Measurements from ENCODE around the gene KRT79. TPM values are rescaled to one million over a fixed set of nuclear protein-coding genes. Genes with fewer than 3 reads are reported as not detected.

KRT79 gene
- total RNA-seq, 1 donor from 2014 or later: 0.10 TPM

DNA sequence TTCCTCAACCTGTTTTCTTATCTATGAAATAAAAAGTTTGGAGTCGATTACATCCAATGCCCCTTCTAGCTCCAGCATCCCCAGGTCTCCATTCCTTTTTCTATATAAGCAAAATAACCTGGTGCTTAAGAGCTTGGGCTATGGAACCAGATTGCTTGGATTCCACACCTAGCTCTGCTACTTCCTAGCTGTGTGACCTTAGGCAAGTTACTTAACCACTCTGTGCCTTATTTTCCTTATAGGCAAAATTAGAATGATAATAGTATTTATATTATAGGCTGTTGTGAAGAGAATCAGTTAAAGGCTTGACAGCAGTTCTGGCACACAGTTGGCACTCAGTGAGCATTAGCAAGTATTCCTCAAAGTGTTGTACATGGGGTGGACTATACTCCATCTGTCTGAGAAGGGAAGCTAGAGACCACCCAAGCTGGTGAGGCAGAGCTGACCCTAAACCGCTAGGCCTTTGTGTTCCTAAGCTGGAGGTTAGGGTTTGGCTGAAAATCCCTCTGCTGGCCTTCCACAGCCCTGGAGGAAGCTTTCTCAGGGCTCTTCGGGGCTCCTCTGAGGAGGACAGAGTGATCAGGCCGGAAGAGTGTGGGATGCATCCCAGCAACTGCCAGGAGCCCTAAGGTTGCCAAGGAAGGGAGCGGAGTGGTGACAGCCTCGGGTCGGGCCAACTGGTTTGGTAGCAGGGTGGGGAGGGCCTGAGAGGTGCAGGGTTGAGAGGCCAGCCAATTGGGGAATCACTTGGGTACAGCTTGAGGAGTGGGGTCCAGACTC is 14.2 kb downstream of the KRT79 start:
- Mint-ChIP-seq H3K4me1 (ENCODE audit: low read depth) (peaks cover 18% of the 10 kb centered on the region), H3K27me3 (ENCODE audit: low read depth) (peaks cover 15% of the 10 kb centered on the region), H3K4me3 (ENCODE audit: unreplicated experiment) (no peak overlapping the region), H3K27ac (ENCODE audit: unreplicated experiment) (no peak overlapping the region), H3K9me3 (ENCODE audit: low read depth) (no peaks in the 10 kb centered on the region), H3K36me3 (ENCODE audit: low read depth) (no peaks in the 10 kb centered on the region)
- no peak for DNase-seq (ENCODE audit: low spot score)
- TF ChIP-seq, protein P1, sequence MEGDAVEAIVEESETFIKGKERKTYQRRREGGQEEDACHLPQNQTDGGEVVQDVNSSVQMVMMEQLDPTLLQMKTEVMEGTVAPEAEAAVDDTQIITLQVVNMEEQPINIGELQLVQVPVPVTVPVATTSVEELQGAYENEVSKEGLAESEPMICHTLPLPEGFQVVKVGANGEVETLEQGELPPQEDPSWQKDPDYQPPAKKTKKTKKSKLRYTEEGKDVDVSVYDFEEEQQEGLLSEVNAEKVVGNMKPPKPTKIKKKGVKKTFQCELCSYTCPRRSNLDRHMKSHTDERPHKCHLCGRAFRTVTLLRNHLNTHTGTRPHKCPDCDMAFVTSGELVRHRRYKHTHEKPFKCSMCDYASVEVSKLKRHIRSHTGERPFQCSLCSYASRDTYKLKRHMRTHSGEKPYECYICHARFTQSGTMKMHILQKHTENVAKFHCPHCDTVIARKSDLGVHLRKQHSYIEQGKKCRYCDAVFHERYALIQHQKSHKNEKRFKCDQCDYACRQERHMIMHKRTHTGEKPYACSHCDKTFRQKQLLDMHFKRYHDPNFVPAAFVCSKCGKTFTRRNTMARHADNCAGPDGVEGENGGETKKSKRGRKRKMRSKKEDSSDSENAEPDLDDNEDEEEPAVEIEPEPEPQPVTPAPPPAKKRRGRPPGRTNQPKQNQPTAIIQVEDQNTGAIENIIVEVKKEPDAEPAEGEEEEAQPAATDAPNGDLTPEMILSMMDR (IDR thresholded peaks at IDR 0.05): no peak

DNA sequence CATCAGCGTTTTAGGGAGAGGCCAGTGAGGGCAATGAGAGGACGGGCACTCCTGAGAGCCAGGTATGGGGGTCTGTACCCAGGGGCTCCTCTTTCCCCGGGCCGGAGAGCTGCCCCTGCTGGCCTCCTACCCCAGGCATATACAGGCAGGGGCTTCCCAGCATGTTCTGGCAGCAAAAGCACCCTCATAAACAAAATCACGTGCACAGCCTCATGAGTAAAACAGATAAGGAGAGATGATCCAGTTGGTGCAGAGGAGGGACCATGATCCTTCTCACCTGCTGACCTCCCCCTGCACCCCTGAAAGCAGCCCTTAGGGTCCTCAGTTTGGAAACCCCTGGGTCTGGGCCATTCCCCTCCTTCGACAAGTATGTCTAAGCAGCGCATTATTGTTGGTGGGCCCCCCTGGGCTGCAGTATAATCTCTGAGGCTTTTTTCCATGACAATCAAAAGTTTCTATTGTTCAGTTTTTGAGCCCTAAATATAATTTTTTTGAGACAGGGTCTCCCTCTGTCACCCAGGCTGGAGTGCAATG is 15.2 kb downstream of the KRT79 start:
- TF ChIP-seq, protein P1 (IDR thresholded peaks at IDR 0.05): no peak
- Mint-ChIP-seq H3K9me3 (ENCODE audit: low read depth) (no peaks in the 10 kb centered on the region), H3K4me1 (ENCODE audit: low read depth) (peaks cover 27% of the 10 kb centered on the region), H3K27ac (ENCODE audit: unreplicated experiment) (no peak overlapping the region), H3K36me3 (ENCODE audit: low read depth) (no peaks in the 10 kb centered on the region), H3K4me3 (ENCODE audit: unreplicated experiment) (no peak overlapping the region), H3K27me3 (ENCODE audit: low read depth) (peaks cover 15% of the 10 kb centered on the region)
- DNase-seq (ENCODE audit: low spot score): no peak

DNA sequence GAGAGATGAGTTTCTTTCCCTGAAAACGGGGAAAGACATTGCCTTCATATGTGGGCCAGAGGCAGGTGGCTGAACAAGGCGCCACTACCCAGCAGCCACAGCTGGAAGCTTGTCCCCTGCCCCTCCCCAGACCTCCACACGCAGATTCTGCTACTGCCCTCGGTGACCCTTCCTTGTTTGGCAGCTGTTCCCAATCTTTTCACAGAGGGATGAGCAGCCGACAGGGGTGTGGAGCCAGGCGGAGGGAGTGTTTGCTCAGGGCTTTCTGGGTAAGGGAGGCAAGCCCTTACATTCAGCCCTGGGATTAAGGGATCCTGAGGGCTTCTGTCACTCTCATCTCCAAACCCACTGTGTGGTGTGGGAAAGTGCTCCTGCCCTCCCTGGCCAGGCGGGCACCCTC is 15.7 kb downstream of the KRT79 start:
- peaks cover 27% of the 10 kb centered on the region for H3K4me1 Mint-ChIP-seq (ENCODE audit: low read depth)
- H3K36me3 Mint-ChIP-seq (ENCODE audit: low read depth): no peaks in the 10 kb centered on the region
- H3K27me3 Mint-ChIP-seq (ENCODE audit: low read depth): peaks cover 15% of the 10 kb centered on the region
- no peak overlapping the region for H3K4me3 Mint-ChIP-seq (ENCODE audit: unreplicated experiment)
- H3K9me3 Mint-ChIP-seq (ENCODE audit: low read depth): no peaks in the 10 kb centered on the region
- DNase-seq (ENCODE audit: low spot score): no peak
- no peak overlapping the region for H3K27ac Mint-ChIP-seq (ENCODE audit: unreplicated experiment)
- TF ChIP-seq, protein P1 (IDR thresholded peaks at IDR 0.05): no peak

DNA sequence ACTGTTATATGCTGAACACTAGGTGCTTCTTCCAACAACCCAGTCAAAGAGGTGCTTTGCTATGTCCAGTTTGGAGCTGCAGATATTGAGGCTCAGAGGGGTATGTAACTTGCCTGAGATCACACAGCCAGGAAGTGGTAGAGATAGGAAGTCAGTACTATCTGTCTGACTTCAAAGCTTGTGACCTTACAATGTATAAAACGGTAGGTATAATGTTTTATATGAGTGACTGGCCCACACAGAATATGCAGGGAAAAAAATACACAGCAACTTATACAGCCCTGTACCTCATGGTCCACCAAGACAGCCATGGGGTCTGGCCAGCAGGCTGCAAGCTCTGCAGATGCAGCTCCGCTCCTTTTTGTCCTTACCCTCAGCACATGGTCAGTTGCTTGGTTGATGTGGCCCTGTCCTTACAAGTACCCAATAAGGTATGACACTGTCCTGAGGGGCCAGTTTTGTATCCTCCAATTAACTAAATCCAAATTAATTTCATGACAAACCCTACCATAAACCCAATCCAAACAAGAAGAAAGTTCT is 16.3 kb downstream of the KRT79 start:
- Mint-ChIP-seq H3K9me3 (ENCODE audit: low read depth) (no peaks in the 10 kb centered on the region), H3K27me3 (ENCODE audit: low read depth) (peaks cover 15% of the 10 kb centered on the region), H3K4me1 (ENCODE audit: low read depth) (peaks cover 23% of the 10 kb centered on the region), H3K4me3 (ENCODE audit: unreplicated experiment) (no peak overlapping the region), H3K27ac (ENCODE audit: unreplicated experiment) (no peak overlapping the region), H3K36me3 (ENCODE audit: low read depth) (no peaks in the 10 kb centered on the region)
- TF ChIP-seq, protein P1 (IDR thresholded peaks at IDR 0.05): no peak
- no peak for DNase-seq (ENCODE audit: low spot score)

DNA sequence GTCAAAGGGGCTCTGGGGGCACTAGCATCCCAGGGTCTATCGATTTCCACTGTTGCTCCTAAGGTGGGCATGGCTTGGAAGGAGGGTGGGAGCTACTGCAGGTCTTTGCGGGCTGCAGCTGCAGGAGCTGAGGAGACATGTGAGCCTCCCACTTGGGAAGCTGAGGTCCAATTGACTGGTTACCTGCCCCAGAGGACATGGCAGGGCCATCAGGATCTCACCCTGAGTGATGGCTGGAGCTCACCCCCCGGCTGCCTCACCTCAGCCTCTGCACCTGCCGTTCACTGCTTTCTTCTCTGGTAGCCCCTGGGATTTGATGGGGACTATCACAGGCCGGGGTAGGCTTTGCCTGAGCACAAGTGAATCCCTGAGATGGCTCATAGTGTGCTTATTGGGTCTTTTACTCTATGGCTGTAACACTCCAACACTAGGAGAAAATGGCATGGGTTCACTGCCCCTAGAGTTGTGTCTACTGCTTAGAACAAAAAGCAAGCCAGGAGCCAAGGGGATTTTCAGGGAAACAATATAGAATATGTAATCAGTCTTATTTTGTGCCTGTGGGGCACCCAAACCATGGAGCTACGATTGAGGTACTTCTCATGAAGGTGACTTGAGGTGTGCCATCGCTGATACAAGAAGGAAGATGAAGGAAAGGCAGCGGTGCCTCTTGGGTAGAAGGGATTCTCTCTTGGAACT is 17.0 kb downstream of the KRT79 start:
- DNase-seq (ENCODE audit: low spot score): no peak
- Mint-ChIP-seq H3K4me3 (ENCODE audit: unreplicated experiment) (no peak overlapping the region), H3K36me3 (ENCODE audit: low read depth) (no peaks in the 10 kb centered on the region), H3K4me1 (ENCODE audit: low read depth) (peaks cover 17% of the 10 kb centered on the region), H3K27me3 (ENCODE audit: low read depth) (peaks cover 18% of the 10 kb centered on the region), H3K9me3 (ENCODE audit: low read depth) (no peaks in the 10 kb centered on the region), H3K27ac (ENCODE audit: unreplicated experiment) (no peak overlapping the region)
- TF ChIP-seq, protein P1 (IDR thresholded peaks at IDR 0.05): no peak

All from chondrocyte (in vitro differentiated cells).